ENCODE data around the gene KRT86.

DNA sequence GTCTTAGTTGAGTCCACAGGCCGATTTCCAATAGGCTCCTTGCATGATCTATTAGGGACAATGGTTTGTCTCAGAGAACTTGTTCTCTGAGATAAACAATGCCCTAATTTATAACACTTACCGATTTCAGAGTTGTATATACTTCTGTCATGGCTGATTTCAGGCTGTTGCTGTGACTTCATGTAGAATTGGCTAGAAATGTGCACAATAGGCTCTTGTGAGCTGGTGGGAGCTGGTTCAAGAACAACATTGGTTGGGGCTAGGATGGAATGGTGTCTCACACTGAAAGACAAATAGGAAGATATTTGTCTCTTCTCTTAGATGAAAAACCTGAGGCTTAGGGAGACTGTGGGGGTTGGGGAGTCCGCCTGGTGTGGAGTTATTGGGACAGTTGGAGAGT, 6.7 kb upstream of the KRT86 start:
- TF ChIP-seq, protein P1, sequence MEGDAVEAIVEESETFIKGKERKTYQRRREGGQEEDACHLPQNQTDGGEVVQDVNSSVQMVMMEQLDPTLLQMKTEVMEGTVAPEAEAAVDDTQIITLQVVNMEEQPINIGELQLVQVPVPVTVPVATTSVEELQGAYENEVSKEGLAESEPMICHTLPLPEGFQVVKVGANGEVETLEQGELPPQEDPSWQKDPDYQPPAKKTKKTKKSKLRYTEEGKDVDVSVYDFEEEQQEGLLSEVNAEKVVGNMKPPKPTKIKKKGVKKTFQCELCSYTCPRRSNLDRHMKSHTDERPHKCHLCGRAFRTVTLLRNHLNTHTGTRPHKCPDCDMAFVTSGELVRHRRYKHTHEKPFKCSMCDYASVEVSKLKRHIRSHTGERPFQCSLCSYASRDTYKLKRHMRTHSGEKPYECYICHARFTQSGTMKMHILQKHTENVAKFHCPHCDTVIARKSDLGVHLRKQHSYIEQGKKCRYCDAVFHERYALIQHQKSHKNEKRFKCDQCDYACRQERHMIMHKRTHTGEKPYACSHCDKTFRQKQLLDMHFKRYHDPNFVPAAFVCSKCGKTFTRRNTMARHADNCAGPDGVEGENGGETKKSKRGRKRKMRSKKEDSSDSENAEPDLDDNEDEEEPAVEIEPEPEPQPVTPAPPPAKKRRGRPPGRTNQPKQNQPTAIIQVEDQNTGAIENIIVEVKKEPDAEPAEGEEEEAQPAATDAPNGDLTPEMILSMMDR (conservative IDR thresholded peaks at IDR 0.05; ENCODE audit: low read depth in 2 of 2) = no peak
- no peak for TF ChIP-seq EZH2 (IDR thresholded peaks at IDR 0.05; ENCODE audit: low read depth, unreplicated experiment)
- TF ChIP-seq, protein P2, sequence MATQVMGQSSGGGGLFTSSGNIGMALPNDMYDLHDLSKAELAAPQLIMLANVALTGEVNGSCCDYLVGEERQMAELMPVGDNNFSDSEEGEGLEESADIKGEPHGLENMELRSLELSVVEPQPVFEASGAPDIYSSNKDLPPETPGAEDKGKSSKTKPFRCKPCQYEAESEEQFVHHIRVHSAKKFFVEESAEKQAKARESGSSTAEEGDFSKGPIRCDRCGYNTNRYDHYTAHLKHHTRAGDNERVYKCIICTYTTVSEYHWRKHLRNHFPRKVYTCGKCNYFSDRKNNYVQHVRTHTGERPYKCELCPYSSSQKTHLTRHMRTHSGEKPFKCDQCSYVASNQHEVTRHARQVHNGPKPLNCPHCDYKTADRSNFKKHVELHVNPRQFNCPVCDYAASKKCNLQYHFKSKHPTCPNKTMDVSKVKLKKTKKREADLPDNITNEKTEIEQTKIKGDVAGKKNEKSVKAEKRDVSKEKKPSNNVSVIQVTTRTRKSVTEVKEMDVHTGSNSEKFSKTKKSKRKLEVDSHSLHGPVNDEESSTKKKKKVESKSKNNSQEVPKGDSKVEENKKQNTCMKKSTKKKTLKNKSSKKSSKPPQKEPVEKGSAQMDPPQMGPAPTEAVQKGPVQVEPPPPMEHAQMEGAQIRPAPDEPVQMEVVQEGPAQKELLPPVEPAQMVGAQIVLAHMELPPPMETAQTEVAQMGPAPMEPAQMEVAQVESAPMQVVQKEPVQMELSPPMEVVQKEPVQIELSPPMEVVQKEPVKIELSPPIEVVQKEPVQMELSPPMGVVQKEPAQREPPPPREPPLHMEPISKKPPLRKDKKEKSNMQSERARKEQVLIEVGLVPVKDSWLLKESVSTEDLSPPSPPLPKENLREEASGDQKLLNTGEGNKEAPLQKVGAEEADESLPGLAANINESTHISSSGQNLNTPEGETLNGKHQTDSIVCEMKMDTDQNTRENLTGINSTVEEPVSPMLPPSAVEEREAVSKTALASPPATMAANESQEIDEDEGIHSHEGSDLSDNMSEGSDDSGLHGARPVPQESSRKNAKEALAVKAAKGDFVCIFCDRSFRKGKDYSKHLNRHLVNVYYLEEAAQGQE (IDR thresholded peaks at IDR 0.05; ENCODE audit: unreplicated experiment) = no peak
